Left hindlimb (tissue), 1 donor: ENCODE measurements around the gene NAT16.
A peak's percentile ranks its signal among the peaks of the same experiment; 100 is the strongest.
"Not testable (repeated sequence)": the region's sequence is repeated elsewhere in the genome, so short reads cannot be mapped to it uniquely, and the experiment has no call there.

Experiments used
- DNase-seq: peaks from one replicate; pipeline ENCODE4 v3.0.0-alpha.2; 2018

The NAT16 gene

DNA sequence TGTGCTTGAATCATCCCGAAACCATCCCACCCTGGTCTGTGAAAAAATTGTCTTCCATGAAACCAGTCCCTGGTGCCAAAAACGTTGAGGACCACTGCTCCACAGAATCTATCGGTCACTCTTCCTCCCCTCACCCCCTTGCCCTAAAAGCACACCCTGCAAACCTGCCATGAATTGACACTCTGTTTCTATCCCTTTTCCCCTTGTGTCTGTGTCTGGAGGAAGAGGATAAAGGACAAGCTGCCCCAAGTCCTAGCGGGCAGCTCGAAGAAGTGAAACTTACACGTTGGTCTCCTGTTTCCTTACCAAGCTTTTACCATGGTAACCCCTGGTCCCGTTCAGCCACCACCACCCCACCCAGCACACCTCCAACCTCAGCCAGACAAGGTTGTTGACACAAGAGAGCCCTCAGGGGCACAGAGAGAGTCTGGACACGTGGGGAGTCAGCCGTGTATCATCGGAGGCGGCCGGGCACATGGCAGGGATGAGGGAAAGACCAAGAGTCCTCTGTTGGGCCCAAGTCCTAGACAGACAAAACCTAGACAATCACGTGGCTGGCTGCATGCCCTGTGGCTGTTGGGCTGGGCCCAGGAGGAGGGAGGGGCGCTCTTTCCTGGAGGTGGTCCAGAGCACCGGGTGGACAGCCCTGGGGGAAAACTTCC is 54.0 kb downstream of the NAT16 start:
- peak; percentile 83 for DNase-seq

DNA sequence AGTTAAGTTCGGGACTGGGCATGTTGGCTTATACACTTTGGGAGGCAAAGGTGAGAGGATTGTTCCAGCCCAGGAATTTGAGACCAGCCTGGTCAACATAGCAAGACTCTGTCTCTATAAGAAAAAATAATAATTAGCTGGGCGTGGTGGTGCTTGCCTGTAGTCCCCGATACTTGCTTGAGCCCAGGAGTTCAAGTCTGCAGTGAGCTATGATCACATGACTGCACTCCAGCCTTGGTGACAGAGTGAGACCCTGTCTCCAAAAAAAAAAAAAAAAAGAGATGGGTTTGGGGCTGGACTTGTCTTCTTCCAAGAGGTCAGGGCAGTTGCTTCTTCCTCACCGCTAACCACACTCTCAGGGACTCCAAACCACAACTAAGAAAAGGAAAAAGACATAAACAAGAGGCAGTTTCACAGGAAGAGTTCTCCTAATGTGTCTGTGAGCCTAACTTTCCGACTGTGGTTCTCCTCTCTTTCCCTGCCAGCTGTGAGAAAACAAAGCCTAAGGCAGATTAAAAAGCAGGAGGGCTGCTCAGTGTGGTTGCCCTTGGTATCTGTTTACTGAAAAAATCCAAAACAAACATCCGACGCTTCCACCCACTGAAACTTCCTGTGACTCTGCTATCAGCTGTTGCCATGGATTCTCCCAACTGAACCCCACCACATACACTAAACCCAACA is 55.6 kb downstream of the NAT16 start:
- peak; percentile 64 for DNase-seq

DNA sequence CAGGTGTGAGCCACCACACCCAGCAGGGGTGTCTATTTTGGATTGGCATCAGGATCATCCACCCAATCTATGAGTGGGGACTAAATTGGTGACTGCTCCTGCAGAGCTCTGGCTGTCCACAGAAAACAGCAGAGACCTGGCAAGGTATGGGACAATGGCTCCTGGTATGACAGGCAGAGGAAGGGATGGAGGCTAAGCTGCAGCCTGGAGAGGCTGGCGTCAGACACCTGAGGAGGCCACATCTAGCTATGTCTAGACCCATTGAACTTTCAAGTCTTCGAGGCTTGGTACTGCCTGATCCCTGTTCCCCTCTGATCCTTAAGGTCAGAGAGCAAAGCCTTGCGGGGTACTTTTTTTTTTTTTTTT is 56.4 kb downstream of the NAT16 start:
- DNase-seq = no peak

DNA sequence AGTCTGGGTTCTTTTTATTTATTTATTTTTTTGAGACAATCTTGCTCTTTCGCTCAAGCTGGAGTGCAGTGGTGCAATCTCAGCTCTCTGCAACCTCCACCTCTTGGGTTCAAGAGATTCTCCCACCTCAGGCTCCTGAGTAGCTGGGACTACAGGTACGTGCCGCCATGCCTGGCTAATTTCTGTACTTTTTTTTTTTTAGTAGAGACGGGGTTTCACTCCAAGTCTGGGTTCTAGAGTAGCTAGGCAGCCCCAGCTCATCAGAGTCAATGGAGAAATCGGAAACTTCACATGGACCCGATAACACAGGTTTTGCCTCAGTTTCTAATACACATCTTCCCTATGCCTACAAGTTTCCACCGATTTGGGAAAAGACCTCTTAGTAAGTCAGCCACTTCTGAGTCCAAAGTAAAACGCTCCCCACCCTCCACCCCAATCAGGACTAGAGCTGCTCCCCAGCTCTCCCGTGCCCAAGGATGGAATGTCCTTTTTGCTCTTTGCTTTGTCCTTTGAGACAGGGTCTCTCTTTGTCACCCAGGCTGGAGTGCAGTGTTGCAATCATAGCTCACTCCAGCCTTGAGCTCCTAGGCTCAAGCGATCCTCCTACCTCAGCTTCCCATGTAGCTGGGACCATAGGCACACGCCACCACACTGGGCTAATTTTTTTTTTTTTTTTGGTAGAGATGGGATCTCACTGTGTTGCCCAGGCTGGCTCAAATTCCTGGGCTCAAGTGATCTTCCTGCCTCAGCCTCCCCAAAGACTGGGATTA is 57.0 kb downstream of the NAT16 start:
- DNase-seq = no peak

DNA sequence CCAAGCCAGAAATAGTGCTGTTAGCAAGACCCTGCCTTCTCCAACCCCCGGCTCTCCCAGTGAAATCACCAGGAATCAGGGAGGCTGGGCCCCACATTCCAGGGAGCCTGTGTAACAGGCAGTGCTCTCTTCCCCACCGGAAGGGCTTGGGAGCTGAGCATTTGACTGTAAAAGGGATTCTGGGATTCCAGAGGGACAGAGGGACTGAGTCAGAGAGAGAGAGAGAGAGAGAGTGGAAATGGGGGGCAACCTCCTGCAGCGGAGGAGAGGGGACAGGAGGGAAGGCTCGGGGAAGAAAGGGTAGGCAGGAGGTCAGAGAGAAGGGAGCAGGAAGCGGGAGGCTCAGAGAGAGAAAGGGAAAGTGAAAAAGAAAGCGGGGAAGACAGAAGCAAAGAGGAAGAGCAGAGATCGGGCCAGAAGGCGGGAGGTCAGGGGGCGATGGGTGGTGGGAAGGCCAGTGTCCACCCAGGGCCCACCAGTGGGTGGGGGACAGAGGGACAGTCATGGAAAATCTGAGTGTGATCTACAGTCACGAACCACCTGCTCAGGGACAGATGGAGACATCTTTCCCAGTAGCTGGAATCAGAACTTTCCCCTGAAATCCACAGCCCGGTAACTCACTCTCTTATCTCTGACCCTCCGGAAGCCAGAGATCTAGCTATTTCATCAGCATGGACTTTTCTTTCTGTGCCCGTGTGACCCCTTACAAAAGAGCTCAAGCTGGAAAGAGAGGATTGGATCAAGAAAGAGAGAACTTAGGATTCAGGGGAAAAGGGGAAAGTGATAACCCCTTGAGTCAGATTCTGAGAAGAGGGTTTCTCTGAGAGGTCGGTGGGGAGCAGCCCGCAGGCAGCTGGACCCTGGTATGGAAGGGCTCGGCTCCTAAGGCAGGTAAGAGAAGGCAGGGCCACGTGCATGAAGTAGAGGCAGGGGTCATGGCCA is 57.8 kb downstream of the NAT16 start:
- peak; percentile 94 for DNase-seq

DNA sequence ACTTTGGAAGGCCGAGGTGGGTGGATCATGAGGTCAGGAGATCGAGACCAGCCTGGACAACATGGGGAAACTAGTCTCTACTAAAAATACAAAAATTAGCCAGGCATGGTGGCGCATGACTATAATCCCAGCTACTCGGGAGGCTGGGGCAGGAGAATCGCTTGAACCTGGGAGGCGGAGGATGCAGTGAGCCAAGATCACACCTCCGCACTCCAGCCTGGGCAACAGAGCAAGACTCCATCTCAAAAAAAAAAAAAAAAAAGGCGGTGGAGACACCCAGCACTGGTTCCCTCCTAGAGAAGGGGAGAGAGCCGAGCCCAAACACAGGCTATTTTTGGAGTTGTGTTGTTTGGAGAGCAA is 58.5 kb downstream of the NAT16 start:
- not testable (repeated sequence) for DNase-seq
